WERI-Rb-1 (cell line): ENCODE data around the gene ACER3.

Experiments
- DNase-seq: peaks from one replicate; pipeline ENCODE4 v3.0.0-alpha.2; 2020
- H3K27ac ChIP-seq: fragments of 250-450 bp; sonication (Bioruptor Pico); 2 replicates; pipeline ENCODE4 v1.5.1; 2020; ENCODE audit warnings: mild to moderate bottlenecking, moderate library complexity
- H3K27me3 ChIP-seq: fragments of 250-450 bp; sonication (Bioruptor Pico); 2 replicates; pipeline ENCODE4 v1.5.1; 2021; ENCODE audit warnings: mild to moderate bottlenecking, low read depth, moderate library complexity; ENCODE audit not compliant: insufficient read depth, severe bottlenecking
- H3K36me3 ChIP-seq: fragments of 250-450 bp; sonication (Bioruptor Pico); 2 replicates; pipeline ENCODE4 v1.5.1; 2020; ENCODE audit warnings: mild to moderate bottlenecking, moderate library complexity
- H3K4me3 ChIP-seq: 2 replicates; pipeline ENCODE4 v1.5.1; 2011; ENCODE audit warnings: low read depth, mild to moderate bottlenecking, control low read depth, low read length
- H3K9me3 ChIP-seq: fragments of 250-450 bp; sonication (Bioruptor Pico); 2 replicates; pipeline ENCODE4 v1.5.1; 2021; ENCODE audit warnings: mild to moderate bottlenecking, moderate library complexity; ENCODE audit not compliant: severe bottlenecking
- CTCF ChIP-seq: IDR thresholded peaks from 2 replicates; pipeline ENCODE4 v1.5.1; 2011; ENCODE audit warnings: low read depth, mild to moderate bottlenecking, control low read depth, inconsistent platforms, low read length

Gene ACER3

DNA sequence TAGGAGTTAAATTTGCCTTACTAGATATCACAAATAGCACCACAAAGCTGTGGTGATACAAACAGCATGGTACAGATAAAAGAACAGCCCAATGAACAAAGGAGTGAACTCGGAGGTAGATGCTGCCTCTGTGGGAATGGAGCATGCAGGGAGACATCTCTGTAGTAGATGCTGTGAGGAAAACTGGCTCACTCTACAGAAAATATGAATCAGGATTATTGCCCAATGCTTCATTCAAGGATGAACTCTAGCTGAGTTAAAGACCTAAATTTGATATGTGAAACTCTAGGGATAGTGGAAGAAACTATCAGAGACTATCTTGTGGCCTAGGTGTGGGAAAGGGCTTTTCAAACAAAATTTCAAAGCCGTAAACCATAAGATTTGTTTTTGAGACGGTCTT, 190.8 kb downstream of the ACER3 start:
- no peak for TF ChIP-seq CTCF
- H3K9me3 ChIP-seq, result no peaks in the 10 kb centered on the region
- H3K36me3 ChIP-seq, result no peaks in the 10 kb centered on the region
- no peak overlapping the region for H3K4me3 ChIP-seq
- H3K27me3 ChIP-seq, result no peaks in the 10 kb centered on the region
- H3K27ac ChIP-seq, result no peak overlapping the region
- DNase-seq, result no peak

- Histone ChIP-seq H3K27ac (no peak overlapping the region), H3K4me3 (no peak overlapping the region), H3K36me3 (no peaks in the 10 kb centered on the region), H3K27me3 (no peaks in the 10 kb centered on the region), H3K9me3 (peaks cover 2% of the 10 kb centered on the region)
- DNase-seq, result no peak
- no peak for TF ChIP-seq CTCF
Measured at GRCh38 chr11:77052518-77052917, 191.8 kb downstream of the ACER3 start.

- Histone ChIP-seq H3K9me3 (peaks cover 2% of the 10 kb centered on the region), H3K27ac (no peak overlapping the region), H3K4me3 (no peak overlapping the region), H3K36me3 (no peaks in the 10 kb centered on the region), H3K27me3 (no peaks in the 10 kb centered on the region)
- no peak for TF ChIP-seq CTCF
- DNase-seq, result no peak
Measured at GRCh38 chr11:77053217-77054015, 192.7 kb downstream of the ACER3 start.

DNA sequence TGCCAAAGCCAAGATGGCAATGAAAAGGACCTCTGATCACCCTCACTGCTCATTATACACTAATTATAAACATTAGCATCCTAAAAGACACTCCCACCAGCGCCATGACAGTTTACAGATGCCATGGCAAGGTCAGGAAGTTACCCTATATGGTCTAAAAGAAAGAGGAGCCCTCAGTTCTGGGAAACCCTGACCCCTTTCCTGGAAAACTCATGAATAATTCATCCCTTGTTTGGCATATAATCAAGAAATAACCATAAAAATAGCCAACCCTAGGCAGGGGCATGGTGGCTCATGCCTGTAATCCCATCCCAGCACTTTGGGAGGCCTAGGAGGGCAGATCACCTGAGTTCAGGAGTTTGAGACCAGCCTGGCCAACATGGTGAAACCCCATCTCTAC, 193.4 kb downstream of the ACER3 start:
- Histone ChIP-seq H3K4me3 (no peak overlapping the region), H3K36me3 (no peaks in the 10 kb centered on the region), H3K9me3 (peaks cover 2% of the 10 kb centered on the region), H3K27me3 (no peaks in the 10 kb centered on the region), H3K27ac (no peak overlapping the region)
- DNase-seq, result no peak
- TF ChIP-seq CTCF, result no peak

GRCh38 chr11:77055101-77055561, 194.4 kb downstream of the ACER3 start:
- TF ChIP-seq CTCF, result no peak
- no peaks in the 10 kb centered on the region for H3K36me3 ChIP-seq
- DNase-seq, result no peak
- H3K27me3 ChIP-seq, result no peaks in the 10 kb centered on the region
- H3K4me3 ChIP-seq, result no peak overlapping the region
- no peak overlapping the region for H3K27ac ChIP-seq
- H3K9me3 ChIP-seq, result peaks cover 2% of the 10 kb centered on the region

DNA sequence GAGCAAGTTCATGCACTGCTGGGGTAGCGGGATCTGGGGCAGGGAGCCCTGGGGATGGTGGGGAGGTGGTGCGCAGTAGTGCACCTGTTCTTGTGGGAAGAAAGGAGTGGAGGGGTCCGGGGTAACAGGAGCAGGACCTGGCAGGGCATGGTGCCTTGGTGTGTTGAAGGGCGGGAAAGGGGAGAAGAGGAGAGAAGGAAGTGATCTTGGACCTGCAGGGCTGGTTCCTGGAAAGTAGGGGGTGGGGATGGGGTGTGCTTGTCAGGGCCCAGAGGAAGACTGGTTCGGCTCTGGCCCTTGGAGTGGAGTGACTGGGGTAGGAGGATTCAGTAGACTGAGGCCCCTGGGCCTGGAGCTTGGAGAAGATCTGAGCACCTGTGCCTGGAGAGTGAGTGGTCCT, 195.2 kb downstream of the ACER3 start:
- TF ChIP-seq CTCF, result no peak
- DNase-seq, result no peak
- Histone ChIP-seq H3K36me3 (no peaks in the 10 kb centered on the region), H3K4me3 (no peak overlapping the region), H3K27ac (no peak overlapping the region), H3K27me3 (no peaks in the 10 kb centered on the region), H3K9me3 (peaks cover 2% of the 10 kb centered on the region)
